Sigmoid colon (tissue), 7 donors: ENCODE results near the gene CCL7. TPM values are rescaled to one million over a fixed set of nuclear protein-coding genes. Genes with fewer than 3 reads are reported as not detected.

Experiments used
- DNase-seq: peaks from one replicate; pipeline ENCODE4 v3.0.0-alpha.2; 2019
- H3K27ac ChIP-seq, 4 donors: fragments of 200-600 bp; sonication (generic); one replicate each; pipeline ENCODE4 v1.5.1; 2016 to 2019; ENCODE audit warnings: mild to moderate bottlenecking in 1 of 4
- H3K27me3 ChIP-seq, 3 donors: fragments of 200-600 bp; sonication (generic); one replicate each; pipeline ENCODE4 v1.5.1; 2019; ENCODE audit warnings: mild to moderate bottlenecking in 1 of 3
- H3K36me3 ChIP-seq, 4 donors: fragments of 200-600 bp; sonication (generic); one replicate each; pipeline ENCODE4 v1.5.1; 2016 to 2019
- H3K4me1 ChIP-seq, 4 donors: fragments of 200-600 bp; sonication (generic); one replicate each; pipeline ENCODE4 v1.5.1; 2017 to 2019
- H3K4me3 ChIP-seq, 4 donors: fragments of 200-600 bp; sonication (generic); one replicate each; pipeline ENCODE4 v1.5.1; 2017 to 2019; ENCODE audit warnings: mild to moderate bottlenecking in 2 of 4, moderate library complexity in 1 of 4
- H3K9me3 ChIP-seq, 4 donors: fragments of 200-600 bp in 3 of 4; sonication (generic) in 3 of 4; one replicate each; pipeline versions ENCODE4 v1.5.1 to v1.6.1; 2013 to 2019
- EP300 ChIP-seq, 4 donors: sonication (generic); formaldehyde crosslinking; IDR thresholded peaks; one replicate each; pipeline ENCODE4 v1.6.1; 2017; ENCODE audit warnings: antibody characterized with exemption in 4 of 4
- POLR2A ChIP-seq, 2 donors: fragments of 450-650 bp; IDR thresholded peaks; one replicate each; pipeline ENCODE4 v1.6.1; 2016; ENCODE audit warnings: antibody characterized with exemption in 2 of 2, mild to moderate bottlenecking in 2 of 2, moderate library complexity in 2 of 2
- POLR2AphosphoS5 ChIP-seq, 4 donors: sonication (generic); formaldehyde crosslinking; IDR thresholded peaks; one replicate each; pipeline ENCODE4 v1.6.1; 2017; ENCODE audit warnings: antibody characterized with exemption in 4 of 4
- WGBS, 2 donors: extraction: QIAGEN DNeasy Blood & Tissue Kit; methylation state at CpG; one replicate each; pipeline ENCODE4 v1.1.7; 2013; 5-methylcytosine and 5-hydroxymethylcytosine counted together
- intact Hi-C: fragments of 100-400 bp; cut with DNase I; formaldehyde crosslinking; loops from one replicate; pipeline ENCODE4 v1.15.1; 2023
- polyA plus RNA-seq, 3 donors: library from polyadenylated mRNA; stranded (reverse); fragments of 200-250 nt; gene quantifications; one replicate each; pipeline ENCODE4 v1.2.3, GENCODE V29; 2013
- total RNA-seq, 4 donors: library from RNA; depleted of rRNA; stranded (reverse); fragments of >200 nt; gene quantifications; one replicate each; pipeline ENCODE4 v1.1.0, GENCODE V29; 2016
- TF ChIP-seq, protein P1 (sequence below), 4 experiments: fragments of 450-650 bp in 3 of 4; fragments of 200-600 bp in 1 of 4; IDR thresholded peaks; one replicate each; pipeline ENCODE4 v1.5.1; 2016 to 2019; ENCODE audit warnings: antibody characterized with exemption in 4 of 4, mild to moderate bottlenecking in 3 of 4, moderate library complexity in 2 of 4
- donor health status: healthy with polysubstance abuse.
- donor health status: Bipolar disorder and iron deficiency.
- donor health status: healthy.

CCL7 gene
- total and polyA plus RNA-seq, 7 donors, result 0.13 TPM; not detected in 6

DNA sequence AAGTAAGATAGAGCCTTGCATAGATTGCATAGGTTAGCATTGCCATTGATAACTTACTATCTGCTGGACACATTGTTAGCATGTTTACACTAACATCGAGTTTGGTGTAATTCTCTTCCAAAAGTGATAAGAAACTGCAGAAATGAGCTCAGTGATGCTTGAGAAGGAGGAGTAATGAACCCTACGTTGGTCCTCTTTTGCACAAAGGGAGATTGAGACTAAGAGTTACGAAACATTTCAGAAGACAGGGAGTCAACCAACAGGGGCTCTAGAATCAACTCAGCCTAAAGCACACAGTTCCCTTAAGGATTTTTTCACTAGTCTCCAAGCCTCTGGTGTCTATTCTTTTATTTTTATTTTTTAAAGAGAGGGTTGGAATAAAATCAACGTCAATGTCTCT, 6.8 kb downstream of the CCL7 start:
- no peak overlapping the region for H3K4me3 ChIP-seq
- no peak for DNase-seq
- no peaks in the 10 kb centered on the region for H3K36me3 ChIP-seq
- H3K27me3 ChIP-seq, result no peaks in the 10 kb centered on the region
- WGBS, 2 donors, result 51 to 64% methylated on average over 4 of the region's 4 CpGs
- TF ChIP-seq EP300 (IDR thresholded peaks at IDR 0.05), result no peak
- TF ChIP-seq, protein P1, sequence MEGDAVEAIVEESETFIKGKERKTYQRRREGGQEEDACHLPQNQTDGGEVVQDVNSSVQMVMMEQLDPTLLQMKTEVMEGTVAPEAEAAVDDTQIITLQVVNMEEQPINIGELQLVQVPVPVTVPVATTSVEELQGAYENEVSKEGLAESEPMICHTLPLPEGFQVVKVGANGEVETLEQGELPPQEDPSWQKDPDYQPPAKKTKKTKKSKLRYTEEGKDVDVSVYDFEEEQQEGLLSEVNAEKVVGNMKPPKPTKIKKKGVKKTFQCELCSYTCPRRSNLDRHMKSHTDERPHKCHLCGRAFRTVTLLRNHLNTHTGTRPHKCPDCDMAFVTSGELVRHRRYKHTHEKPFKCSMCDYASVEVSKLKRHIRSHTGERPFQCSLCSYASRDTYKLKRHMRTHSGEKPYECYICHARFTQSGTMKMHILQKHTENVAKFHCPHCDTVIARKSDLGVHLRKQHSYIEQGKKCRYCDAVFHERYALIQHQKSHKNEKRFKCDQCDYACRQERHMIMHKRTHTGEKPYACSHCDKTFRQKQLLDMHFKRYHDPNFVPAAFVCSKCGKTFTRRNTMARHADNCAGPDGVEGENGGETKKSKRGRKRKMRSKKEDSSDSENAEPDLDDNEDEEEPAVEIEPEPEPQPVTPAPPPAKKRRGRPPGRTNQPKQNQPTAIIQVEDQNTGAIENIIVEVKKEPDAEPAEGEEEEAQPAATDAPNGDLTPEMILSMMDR (IDR thresholded peaks at IDR 0.05), result no peak
- TF ChIP-seq POLR2A (IDR thresholded peaks at IDR 0.05), result no peak
- no peak for TF ChIP-seq POLR2AphosphoS5 (IDR thresholded peaks at IDR 0.05)
- H3K9me3 ChIP-seq, result no peaks in the 10 kb centered on the region
- no peak overlapping the region for H3K27ac ChIP-seq
- intact Hi-C loops, result no loop called here
- H3K4me1 ChIP-seq, result no peaks in the 10 kb centered on the region

DNA sequence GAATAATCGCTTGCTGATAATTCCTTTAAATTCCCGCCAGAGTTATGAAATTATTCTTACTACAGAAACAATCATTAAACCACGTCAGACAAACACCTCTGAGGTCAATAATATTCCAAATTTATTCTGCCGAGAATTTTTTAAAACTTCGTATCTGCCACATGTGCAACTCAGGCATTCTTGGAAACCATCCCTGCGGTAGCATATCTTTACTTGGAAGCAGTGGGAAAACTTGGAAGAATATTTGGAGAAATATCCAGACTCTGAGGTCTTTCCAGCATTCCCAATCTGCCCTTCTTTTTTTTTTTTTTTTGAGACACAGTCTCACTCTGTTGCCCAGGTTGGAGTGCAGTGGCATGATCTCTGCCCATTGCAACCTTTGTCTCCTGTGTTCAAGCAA, 13.6 kb downstream of the CCL7 start:
- H3K4me1 ChIP-seq, result no peaks in the 10 kb centered on the region
- H3K4me3 ChIP-seq, result no peak overlapping the region
- no peak for TF ChIP-seq EP300 (IDR thresholded peaks at IDR 0.05)
- no peak for TF ChIP-seq POLR2A (IDR thresholded peaks at IDR 0.05)
- no peak for TF ChIP-seq POLR2AphosphoS5 (IDR thresholded peaks at IDR 0.05)
- TF ChIP-seq, protein P1 (IDR thresholded peaks at IDR 0.05), result no peak
- H3K27ac ChIP-seq, result no peak overlapping the region
- 82% methylated on average over 6 of the region's 6 CpGs for WGBS, 2 donors
- no peak for DNase-seq
- H3K36me3 ChIP-seq, result no peaks in the 10 kb centered on the region
- intact Hi-C loops, result loop anchor here (10.0 kb wide), 1 partner anchor 71 kb away; the partner anchor contains the start of gene CCL13
- no peaks in the 10 kb centered on the region for H3K27me3 ChIP-seq
- H3K9me3 ChIP-seq, result no peaks in the 10 kb centered on the region

DNA sequence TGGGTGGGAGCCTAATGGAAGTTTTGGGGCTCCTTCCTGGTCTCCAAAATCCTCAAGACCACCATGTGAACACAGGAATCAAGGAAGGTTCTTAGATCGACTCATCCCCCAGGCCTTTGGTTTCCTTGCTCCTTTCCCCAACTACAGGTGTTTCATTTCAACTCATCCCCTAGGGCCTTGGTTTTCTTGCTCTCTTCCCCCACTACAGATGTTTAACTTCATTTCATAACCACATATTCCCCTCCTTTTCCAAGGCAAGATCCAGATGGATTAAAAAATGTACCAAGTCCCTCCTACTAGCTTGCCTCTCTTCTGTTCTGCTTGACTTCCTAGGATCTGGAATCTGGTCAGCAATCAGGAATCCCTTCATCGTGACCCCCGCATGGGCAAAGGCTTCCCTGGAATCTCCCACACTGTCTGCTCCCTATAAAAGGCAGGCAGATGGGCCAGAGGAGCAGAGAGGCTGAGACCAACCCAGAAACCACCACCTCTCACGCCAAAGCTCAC, 15.3 kb downstream of the CCL7 start, which contains the start of gene CCL11:
Gene CCL11, plus strand, starts transcription at position 457 of the 507 bp plus-strand sequence. CDS start 67 bp downstream, outside the sequence.
- 77% methylated on average over 4 of the region's 4 CpGs for WGBS, 2 donors
- Histone ChIP-seq H3K4me3 (peak within 1 kb of the TSS in 3 of 4 donors; percentile 16 to 19 (median 17)), H3K4me1 (no peaks in the 10 kb centered on the region), H3K9me3 (no peaks in the 10 kb centered on the region), H3K27ac (peak within 1 kb of the TSS in 3 of 4 donors; percentile 22 to 53 (median 28)), H3K36me3 (no peaks in the 10 kb centered on the region), H3K27me3 (no peaks in the 10 kb centered on the region)
- intact Hi-C loops, result loop anchor here (10.0 kb wide), 1 partner anchor 69 kb away; the partner anchor contains the start of gene CCL13
- TF ChIP-seq POLR2AphosphoS5 (IDR thresholded peaks at IDR 0.05), result peak; percentile 54 to 74 (median 63)
- no peak for TF ChIP-seq POLR2A (IDR thresholded peaks at IDR 0.05)
- no peak for DNase-seq

DNA sequence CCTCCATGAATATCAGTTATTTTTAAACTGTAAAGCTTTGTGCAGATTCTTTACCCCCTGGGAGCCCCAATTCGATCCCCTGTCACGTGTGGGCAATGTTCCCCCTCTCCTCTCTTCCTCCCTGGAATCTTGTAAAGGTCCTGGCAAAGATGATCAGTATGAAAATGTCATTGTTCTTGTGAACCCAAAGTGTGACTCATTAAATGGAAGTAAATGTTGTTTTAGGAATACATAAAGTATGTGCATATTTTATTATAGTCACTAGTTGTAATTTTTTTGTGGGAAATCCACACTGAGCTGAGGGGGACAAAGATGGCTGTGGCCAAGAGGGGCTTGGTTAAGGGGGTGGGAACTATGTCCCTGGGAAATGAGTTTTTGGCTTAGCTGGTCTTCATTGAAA, 17.9 kb downstream of the CCL7 start:
- H3K27me3 ChIP-seq, result no peaks in the 10 kb centered on the region
- intact Hi-C loops, result loop anchor here (10.0 kb wide), 1 partner anchor 67 kb away; the partner anchor contains the start of gene CCL13
- no peaks in the 10 kb centered on the region for H3K9me3 ChIP-seq
- TF ChIP-seq POLR2A (IDR thresholded peaks at IDR 0.05), result no peak
- TF ChIP-seq EP300 (IDR thresholded peaks at IDR 0.05), result no peak
- TF ChIP-seq, protein P1 (IDR thresholded peaks at IDR 0.05), result no peak
- TF ChIP-seq POLR2AphosphoS5 (IDR thresholded peaks at IDR 0.05), result no peak
- no peaks in the 10 kb centered on the region for H3K36me3 ChIP-seq
- no peak overlapping the region for H3K27ac ChIP-seq
- WGBS, 2 donors, result 20 to 60% methylated on average over 2 of the region's 2 CpGs
- no peaks in the 10 kb centered on the region for H3K4me1 ChIP-seq
- no peak for DNase-seq
- no peak overlapping the region for H3K4me3 ChIP-seq

DNA sequence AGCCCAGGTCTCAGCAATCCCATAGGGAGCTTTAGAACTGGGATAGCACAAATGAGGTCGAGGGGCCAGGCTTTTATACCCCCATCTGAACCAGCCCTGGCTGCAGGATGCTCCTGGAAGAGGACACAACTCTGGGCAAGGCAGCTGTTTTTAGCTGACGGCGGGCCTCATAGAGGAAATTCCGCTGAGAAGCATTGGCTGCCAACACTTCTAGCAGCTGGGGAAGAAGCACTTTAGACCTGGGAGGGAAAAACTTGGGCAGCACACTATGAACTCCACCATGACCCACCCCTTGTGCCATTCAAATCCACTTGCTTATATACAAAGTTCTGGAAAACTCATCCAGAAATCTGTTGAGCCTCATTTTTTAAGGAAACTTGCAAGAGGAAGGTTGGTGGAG, 20.6 kb downstream of the CCL7 start:
- no peaks in the 10 kb centered on the region for H3K4me1 ChIP-seq
- WGBS, 2 donors, result 65 to 66% methylated on average over 4 of the region's 4 CpGs
- no peaks in the 10 kb centered on the region for H3K9me3 ChIP-seq
- H3K36me3 ChIP-seq, result no peaks in the 10 kb centered on the region
- H3K27ac ChIP-seq, result no peak overlapping the region
- no peak overlapping the region for H3K4me3 ChIP-seq
- TF ChIP-seq, protein P1 (IDR thresholded peaks at IDR 0.05), result no peak
- TF ChIP-seq EP300 (IDR thresholded peaks at IDR 0.05), result no peak
- TF ChIP-seq POLR2AphosphoS5 (IDR thresholded peaks at IDR 0.05), result no peak
- no peak for TF ChIP-seq POLR2A (IDR thresholded peaks at IDR 0.05)
- intact Hi-C loops, result no loop called here
- DNase-seq, result no peak
- no peaks in the 10 kb centered on the region for H3K27me3 ChIP-seq
